IMR-90 (cell line): ENCODE results near the gene GPR107.

Source experiments
- BHLHE40 ChIP-seq: fragments of 150-350 bp; IDR thresholded peaks from 2 replicates; pipeline ENCODE4 v1.6.1; 2016; ENCODE audit warnings: mild to moderate bottlenecking, low read depth, low read length
- CEBPB ChIP-seq: IDR thresholded peaks from 2 replicates; pipeline ENCODE4 v1.6.1; 2012; ENCODE audit warnings: low read depth, low read length, improper control_type of control experiment
- MAFK ChIP-seq: IDR thresholded peaks from 2 replicates; pipeline ENCODE4 v1.6.1; 2012; ENCODE audit warnings: low read depth, low read length, improper control_type of control experiment
- MAZ ChIP-seq: IDR thresholded peaks from 2 replicates; pipeline ENCODE4 v1.6.1; 2012; ENCODE audit warnings: low read depth, mild to moderate bottlenecking, low read length, improper control_type of control experiment, moderate library complexity, borderline replicate concordance
- POLR2A ChIP-seq: IDR thresholded peaks from 2 replicates; pipeline ENCODE4 v1.6.1; 2012; ENCODE audit warnings: mild to moderate bottlenecking, low read depth, low read length
- RCOR1 ChIP-seq: IDR thresholded peaks from 2 replicates; pipeline ENCODE4 v1.6.1; 2012; ENCODE audit warnings: mild to moderate bottlenecking, low read length, improper control_type of control experiment; ENCODE audit not compliant: insufficient replicate concordance
- RFX5 ChIP-seq: IDR thresholded peaks from 2 replicates; pipeline ENCODE4 v1.8.0; 2012; ENCODE audit warnings: low read depth, mild to moderate bottlenecking, low read length, moderate library complexity
- TF ChIP-seq, protein P1 (sequence below): conservative IDR thresholded peaks from 2 replicates; pipeline ENCODE4 v1.5.1; 2012; ENCODE audit warnings: mild to moderate bottlenecking, low read depth, low read length, improper control_type of control experiment

DNA sequence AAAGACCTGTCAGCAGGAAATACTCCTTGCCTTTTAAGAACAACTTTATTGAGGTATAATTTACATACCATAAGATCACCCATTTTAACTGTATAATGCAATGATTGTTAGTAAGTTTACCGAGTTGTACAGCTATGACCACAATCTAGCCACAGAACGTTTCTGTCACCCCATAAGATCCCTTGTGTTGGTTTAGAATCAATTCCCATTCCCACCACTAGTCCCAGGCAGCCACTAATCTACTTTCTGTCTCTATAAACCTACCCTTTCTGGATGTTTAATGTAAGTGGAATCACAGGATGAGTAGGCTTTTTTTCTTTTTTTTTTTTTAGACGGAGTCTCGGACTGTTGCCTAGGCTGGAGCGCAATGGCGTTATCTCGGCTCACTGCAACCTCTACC, 4.4 kb downstream of the GPR107 start:
- no peak for TF ChIP-seq RCOR1
- TF ChIP-seq POLR2A: no peak
- TF ChIP-seq, protein P1, sequence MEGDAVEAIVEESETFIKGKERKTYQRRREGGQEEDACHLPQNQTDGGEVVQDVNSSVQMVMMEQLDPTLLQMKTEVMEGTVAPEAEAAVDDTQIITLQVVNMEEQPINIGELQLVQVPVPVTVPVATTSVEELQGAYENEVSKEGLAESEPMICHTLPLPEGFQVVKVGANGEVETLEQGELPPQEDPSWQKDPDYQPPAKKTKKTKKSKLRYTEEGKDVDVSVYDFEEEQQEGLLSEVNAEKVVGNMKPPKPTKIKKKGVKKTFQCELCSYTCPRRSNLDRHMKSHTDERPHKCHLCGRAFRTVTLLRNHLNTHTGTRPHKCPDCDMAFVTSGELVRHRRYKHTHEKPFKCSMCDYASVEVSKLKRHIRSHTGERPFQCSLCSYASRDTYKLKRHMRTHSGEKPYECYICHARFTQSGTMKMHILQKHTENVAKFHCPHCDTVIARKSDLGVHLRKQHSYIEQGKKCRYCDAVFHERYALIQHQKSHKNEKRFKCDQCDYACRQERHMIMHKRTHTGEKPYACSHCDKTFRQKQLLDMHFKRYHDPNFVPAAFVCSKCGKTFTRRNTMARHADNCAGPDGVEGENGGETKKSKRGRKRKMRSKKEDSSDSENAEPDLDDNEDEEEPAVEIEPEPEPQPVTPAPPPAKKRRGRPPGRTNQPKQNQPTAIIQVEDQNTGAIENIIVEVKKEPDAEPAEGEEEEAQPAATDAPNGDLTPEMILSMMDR: peak; percentile 33
- TF ChIP-seq MAZ: no peak
- no peak for TF ChIP-seq CEBPB
- no peak for TF ChIP-seq BHLHE40
- TF ChIP-seq MAFK: no peak
- TF ChIP-seq RFX5: no peak
